RWPE2 (cell line): Measurements from ENCODE around the gene MYOF.
"Not testable (repeated sequence)": the region's sequence is repeated elsewhere in the genome, so short reads cannot be mapped to it uniquely, and the experiment has no call there.

ENCODE experiments used
- ATAC-seq: fragments of 200-7000 bp; cut with Tn5 transposase; 3 replicates; pipeline ENCODE4 v1.9.1; 2021; ENCODE audit warnings: low read depth
- DNase-seq: peaks from one replicate; pipeline ENCODE4 v3.0.0-alpha.2; 2020; ENCODE audit warnings: low spot score
- H3K27ac ChIP-seq: fragments of 450-650 bp; 2 replicates; pipeline ENCODE4 v1.5.1; 2017; ENCODE audit warnings: mild to moderate bottlenecking; ENCODE audit not compliant: poor library complexity, severe bottlenecking
- H3K27me3 ChIP-seq: fragments of 250-450 bp; sonication (Bioruptor Pico); 2 replicates; pipeline ENCODE4 v1.5.1; 2021; ENCODE audit warnings: mild to moderate bottlenecking, moderate library complexity; ENCODE audit not compliant: insufficient read depth, poor library complexity, severe bottlenecking
- H3K36me3 ChIP-seq: fragments of 250-450 bp; sonication (Bioruptor Pico); 2 replicates; pipeline ENCODE4 v1.5.1; 2020; ENCODE audit warnings: low read depth, mild to moderate bottlenecking, moderate library complexity
- H3K4me1 ChIP-seq: fragments of 250-450 bp; sonication (Bioruptor Pico); 2 replicates; pipeline ENCODE4 v1.5.1; 2021; ENCODE audit warnings: mild to moderate bottlenecking, moderate library complexity; ENCODE audit not compliant: insufficient read depth, poor library complexity, severe bottlenecking
- H3K4me3 ChIP-seq: fragments of 250-450 bp; sonication (Bioruptor Pico); 2 replicates; pipeline ENCODE4 v1.5.1; 2021; ENCODE audit warnings: mild to moderate bottlenecking, moderate library complexity; ENCODE audit not compliant: severe bottlenecking
- H3K9me3 ChIP-seq: fragments of 250-450 bp; sonication (Bioruptor Pico); 2 replicates; pipeline ENCODE4 v1.5.1; 2021; ENCODE audit warnings: mild to moderate bottlenecking, moderate library complexity; ENCODE audit not compliant: severe bottlenecking
- TF ChIP-seq, protein P1 (sequence below): fragments of 450-650 bp; IDR thresholded peaks from one replicate; pipeline ENCODE4 v1.5.1; 2017; ENCODE audit warnings: mild to moderate bottlenecking, moderate library complexity; ENCODE audit not compliant: poor library complexity, severe bottlenecking

Gene MYOF

DNA sequence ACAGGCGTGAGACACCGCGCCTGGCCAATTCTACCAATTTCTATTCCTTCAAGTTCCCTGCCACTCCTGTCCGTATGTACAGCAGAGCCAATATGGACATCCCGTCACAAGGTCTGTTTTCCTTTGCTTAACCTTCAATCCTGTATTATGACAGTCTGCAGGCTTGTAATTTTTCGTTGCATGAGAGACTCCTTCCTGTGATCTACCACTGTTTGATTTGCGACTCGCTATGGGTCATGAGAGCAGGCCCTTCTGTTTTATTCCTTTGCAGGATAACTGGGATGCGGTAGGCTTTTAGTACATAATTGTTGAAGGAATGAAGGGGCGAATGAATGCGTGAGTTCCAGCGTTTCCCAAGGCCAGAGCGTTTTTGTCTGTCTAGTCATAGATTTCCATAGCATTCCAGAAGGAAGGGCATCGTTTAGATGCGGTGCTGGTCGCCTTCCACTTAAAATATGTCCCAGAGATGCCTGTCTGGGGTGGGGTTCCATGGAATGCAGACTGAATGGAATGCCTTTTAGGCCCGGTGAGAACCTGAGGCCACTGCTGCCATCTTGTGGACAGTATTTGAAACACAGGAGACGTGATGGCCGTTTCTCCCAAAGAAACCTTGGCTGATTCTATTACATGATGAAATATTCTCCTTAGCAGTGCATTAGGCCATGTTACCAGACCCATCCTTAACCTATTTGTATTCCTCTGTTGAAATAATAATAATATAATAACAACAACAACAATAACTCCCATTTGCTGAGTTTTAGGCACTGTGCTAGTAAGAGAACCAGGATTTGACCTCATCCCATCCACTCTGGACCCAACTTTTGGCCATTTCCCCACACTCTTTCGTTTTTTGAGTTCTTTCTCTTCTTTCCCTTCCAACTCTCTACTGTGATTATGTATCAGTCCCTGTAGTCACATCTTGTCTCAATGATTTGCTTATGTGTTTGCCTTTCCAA lies 193.2 kb downstream of the MYOF start:
- TF ChIP-seq, protein P1, sequence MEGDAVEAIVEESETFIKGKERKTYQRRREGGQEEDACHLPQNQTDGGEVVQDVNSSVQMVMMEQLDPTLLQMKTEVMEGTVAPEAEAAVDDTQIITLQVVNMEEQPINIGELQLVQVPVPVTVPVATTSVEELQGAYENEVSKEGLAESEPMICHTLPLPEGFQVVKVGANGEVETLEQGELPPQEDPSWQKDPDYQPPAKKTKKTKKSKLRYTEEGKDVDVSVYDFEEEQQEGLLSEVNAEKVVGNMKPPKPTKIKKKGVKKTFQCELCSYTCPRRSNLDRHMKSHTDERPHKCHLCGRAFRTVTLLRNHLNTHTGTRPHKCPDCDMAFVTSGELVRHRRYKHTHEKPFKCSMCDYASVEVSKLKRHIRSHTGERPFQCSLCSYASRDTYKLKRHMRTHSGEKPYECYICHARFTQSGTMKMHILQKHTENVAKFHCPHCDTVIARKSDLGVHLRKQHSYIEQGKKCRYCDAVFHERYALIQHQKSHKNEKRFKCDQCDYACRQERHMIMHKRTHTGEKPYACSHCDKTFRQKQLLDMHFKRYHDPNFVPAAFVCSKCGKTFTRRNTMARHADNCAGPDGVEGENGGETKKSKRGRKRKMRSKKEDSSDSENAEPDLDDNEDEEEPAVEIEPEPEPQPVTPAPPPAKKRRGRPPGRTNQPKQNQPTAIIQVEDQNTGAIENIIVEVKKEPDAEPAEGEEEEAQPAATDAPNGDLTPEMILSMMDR: peak; percentile 87
- Histone ChIP-seq H3K36me3 (no peaks in the 10 kb centered on the region), H3K4me1 (peaks cover 4% of the 10 kb centered on the region), H3K9me3 (no peaks in the 10 kb centered on the region), H3K4me3 (no peak overlapping the region), H3K27ac (peak overlapping the region; percentile 51), H3K27me3 (no peaks in the 10 kb centered on the region)
- peak; percentile 84 for DNase-seq
- ATAC-seq: peak; percentile 96

DNA sequence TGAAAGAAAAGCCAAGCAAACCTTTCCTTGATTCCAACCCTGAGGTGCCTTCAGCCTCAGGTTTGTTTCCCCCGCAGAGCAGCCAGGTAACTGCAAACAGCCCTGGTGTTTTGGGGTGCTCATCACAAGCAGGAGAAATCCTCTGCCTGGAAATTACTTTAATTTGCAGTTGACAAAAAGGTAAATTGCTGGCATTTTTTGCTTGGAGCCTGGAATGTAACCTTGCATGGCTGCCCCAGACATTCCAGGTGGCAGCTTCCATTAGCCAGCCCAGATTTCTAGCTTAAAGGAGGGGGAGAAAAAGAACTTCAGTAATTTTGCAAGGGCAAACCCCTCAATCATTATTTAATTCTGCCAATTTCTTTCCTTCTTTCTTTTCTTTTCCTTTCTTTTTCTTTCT lies 194.4 kb downstream of the MYOF start:
- H3K27me3 ChIP-seq: no peaks in the 10 kb centered on the region
- TF ChIP-seq, protein P1: no peak
- ATAC-seq (no peak), DNase-seq (no peak)
- H3K4me3 ChIP-seq: no peak overlapping the region
- no peak overlapping the region for H3K27ac ChIP-seq
- no peaks in the 10 kb centered on the region for H3K36me3 ChIP-seq
- H3K4me1 ChIP-seq: peaks cover 4% of the 10 kb centered on the region
- no peaks in the 10 kb centered on the region for H3K9me3 ChIP-seq

DNA sequence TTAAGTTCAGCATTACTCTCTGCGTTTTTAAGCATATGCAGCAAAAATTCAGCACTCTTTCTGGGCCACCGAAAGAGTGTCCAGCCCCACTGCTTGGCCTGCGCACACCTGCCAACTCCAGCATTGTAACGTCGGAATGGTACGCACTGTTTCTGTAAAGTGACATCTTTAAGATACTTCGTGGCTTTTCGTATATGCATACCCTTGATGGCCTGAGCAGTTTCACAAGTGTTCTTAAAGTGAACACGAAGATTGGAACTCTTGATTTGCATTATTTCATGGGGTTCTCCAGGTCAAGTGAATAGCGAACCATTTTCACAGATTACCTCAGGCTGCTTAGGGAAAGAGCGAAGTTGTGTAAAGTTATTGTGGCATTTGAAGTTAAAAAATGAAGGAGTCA lies 197.9 kb downstream of the MYOF start:
- not testable (repeated sequence) for H3K9me3 ChIP-seq, ATAC-seq, H3K4me1 ChIP-seq, DNase-seq, H3K27me3 ChIP-seq, H3K4me3 ChIP-seq, H3K27ac ChIP-seq, H3K36me3 ChIP-seq

DNA sequence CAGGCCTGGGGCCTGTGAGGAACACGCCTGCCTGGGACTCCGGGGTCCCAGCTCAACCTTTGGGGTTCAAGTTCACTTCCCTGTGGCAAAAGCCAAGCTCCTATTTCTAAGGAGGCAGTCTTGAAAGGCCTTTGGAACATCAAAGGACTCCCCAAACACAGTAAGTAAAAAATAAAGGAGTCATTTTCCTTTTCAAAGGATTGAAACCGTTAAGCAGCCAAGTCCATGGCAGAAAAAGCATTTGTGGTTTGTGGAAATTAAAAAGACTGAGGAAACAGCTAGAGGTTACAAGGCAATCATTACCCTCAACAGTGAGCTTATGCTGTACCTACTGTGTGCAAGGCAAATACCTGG lies 200.8 kb downstream of the MYOF start:
- TF ChIP-seq, protein P1: no peak
- DNase-seq (no peak), ATAC-seq (no peak)
- no peaks in the 10 kb centered on the region for H3K27me3 ChIP-seq
- H3K27ac ChIP-seq: no peak overlapping the region
- H3K9me3 ChIP-seq: no peaks in the 10 kb centered on the region
- H3K4me1 ChIP-seq: no peaks in the 10 kb centered on the region
- no peaks in the 10 kb centered on the region for H3K36me3 ChIP-seq
- H3K4me3 ChIP-seq: no peak overlapping the region

DNA sequence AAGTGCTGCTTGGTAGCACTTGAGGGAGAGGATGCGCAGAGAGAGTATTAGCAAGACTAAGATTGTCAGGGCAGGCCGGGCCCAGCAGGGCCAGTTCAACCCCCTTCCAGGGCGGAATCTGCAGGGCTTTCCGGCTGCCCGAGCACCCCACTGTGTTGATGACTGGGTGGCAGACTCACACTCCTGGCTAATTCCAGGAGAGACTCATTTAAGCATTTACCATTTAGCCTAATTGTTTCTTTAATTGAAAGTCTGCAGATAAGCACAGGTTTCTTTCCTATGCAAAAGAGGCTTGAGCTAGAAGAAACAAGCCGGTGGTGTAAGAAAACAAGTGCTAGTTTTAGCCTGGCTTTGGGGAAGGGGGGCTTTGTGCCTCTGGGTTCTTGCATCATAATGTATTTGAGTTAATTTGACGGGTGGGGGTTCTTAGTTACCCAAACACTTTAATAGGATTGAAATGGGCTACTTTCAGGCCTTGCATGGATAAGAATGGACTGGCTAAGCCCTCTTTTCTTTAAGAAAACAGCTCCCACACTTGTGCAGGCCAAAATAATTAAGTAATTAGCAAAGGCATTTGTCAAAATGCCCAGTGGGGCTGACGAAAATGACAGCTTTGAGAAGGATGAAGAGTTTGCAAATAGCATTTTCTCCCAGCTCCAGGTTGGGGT lies 201.3 kb downstream of the MYOF start:
- Histone ChIP-seq H3K4me3 (no peak overlapping the region), H3K27ac (no peak overlapping the region), H3K4me1 (no peaks in the 10 kb centered on the region), H3K36me3 (no peaks in the 10 kb centered on the region), H3K27me3 (no peaks in the 10 kb centered on the region), H3K9me3 (no peaks in the 10 kb centered on the region)
- ATAC-seq (no peak), DNase-seq (no peak)
- TF ChIP-seq, protein P1: no peak
